H1 (cell line): ENCODE results near the gene C20orf202.

Experiments
- CTCF ChIP-seq, 3 experiments: IDR thresholded peaks; 1 replicate in 2 of 3; 2 replicates in 1 of 3; pipeline versions ENCODE4 v1.5.1 to v1.6.1; 2011; ENCODE audit warnings: low read length in 3 of 3, mild to moderate bottlenecking in 3 of 3, inconsistent platforms in 2 of 3, low read depth in 1 of 3, moderate library complexity in 1 of 3; ENCODE audit not compliant: insufficient read depth in 1 of 3; ENCODE audit errors: control extremely low read depth in 1 of 3
- TBP ChIP-seq: IDR thresholded peaks from 2 replicates; pipeline ENCODE4 v1.6.1; 2011; ENCODE audit warnings: low read depth, low read length, improper control_type of control experiment

GRCh38 chr20:1173698-1174097 is 29.6 kb upstream of the C20orf202 start:
- no peak for TF ChIP-seq CTCF (IDR thresholded peaks at IDR 0.05; ENCODE audit: control extremely low read depth in 1 of 3, insufficient read depth in 1 of 3, low read depth in 1 of 3, low read length in 3 of 3)
- no peak for TF ChIP-seq TBP
